Common myeloid progenitor, CD34-positive (primary cell): ENCODE results near the gene NOL4L.

Experiments
- CTCF ChIA-PET: fragments of 350-600 bp; sonication (Branson Sonifier 250); formaldehyde crosslinking; loops from one replicate; lab custom pipeline; 2021; ENCODE audit warnings: antibody characterized with exemption; lab: Charles Lee
- POLR2A ChIA-PET: fragments of 350-600 bp; sonication (Branson Sonifier 250); formaldehyde crosslinking; loops from one replicate; lab custom pipeline; 2021; ENCODE audit warnings: antibody characterized with exemption; lab: Charles Lee
- DNase-seq, 3 donors: peaks; one replicate each; pipeline versions ENCODE4 v3.0.0 to v3.0.0-alpha.2; 2013
- H3K27ac ChIP-seq, 2 experiments: 1 replicate in 1 of 2; 2 replicates in 1 of 2; pipeline ENCODE4 v1.7.0; 2013; ENCODE audit warnings: inconsistent platforms in 2 of 2, low read length in 2 of 2, mild to moderate bottlenecking in 2 of 2, low read depth in 1 of 2, moderate library complexity in 1 of 2; ENCODE audit not compliant: severe bottlenecking in 2 of 2, insufficient read depth in 1 of 2, poor library complexity in 1 of 2
- H3K27me3 ChIP-seq, 5 experiments: replicated peaks in 2 of 5; 1 replicate in 3 of 5; 2 replicates in 2 of 5; pipeline versions ENCODE4 v1.6.1 to v1.7.0; 2013; ENCODE audit warnings: low read length in 4 of 5, mild to moderate bottlenecking in 2 of 5, moderate library complexity in 2 of 5, inconsistent platforms in 1 of 5; ENCODE audit not compliant: insufficient read depth in 5 of 5, control insufficient read depth in 4 of 5
- H3K36me3 ChIP-seq, 4 experiments: 1 replicate in 2 of 4; 2 replicates in 2 of 4; pipeline versions ENCODE4 v1.6.1 to v1.7.0; 2013; ENCODE audit warnings: low read length in 3 of 4, control low read depth in 1 of 4, mild to moderate bottlenecking in 1 of 4; ENCODE audit not compliant: control insufficient read depth in 4 of 4, insufficient read depth in 4 of 4
- H3K4me1 ChIP-seq, 4 experiments: 1 replicate in 3 of 4; 2 replicates in 1 of 4; pipeline versions ENCODE4 v1.6.1 to v1.7.1; 2013; ENCODE audit warnings: low read length in 3 of 4, mild to moderate bottlenecking in 3 of 4, control low read depth in 1 of 4, inconsistent platforms in 1 of 4, moderate library complexity in 1 of 4; ENCODE audit not compliant: control insufficient read depth in 4 of 4, insufficient read depth in 4 of 4; ENCODE audit errors: control extremely low read depth in 1 of 4
- H3K4me3 ChIP-seq, 7 experiments: 1 replicate in 4 of 7; 2 replicates in 3 of 7; pipeline versions ENCODE4 v1.5.1 to v1.7.0; 2013; ENCODE audit warnings: mild to moderate bottlenecking in 7 of 7, low read length in 6 of 7, moderate library complexity in 6 of 7, inconsistent platforms in 2 of 7, low read depth in 2 of 7, control low read depth in 1 of 7; ENCODE audit not compliant: insufficient read depth in 4 of 7, control insufficient read depth in 1 of 7; ENCODE audit errors: extremely low read depth in 1 of 7
- H3K9me3 ChIP-seq, 5 experiments: 1 replicate in 4 of 5; 2 replicates in 1 of 5; pipeline versions ENCODE4 v1.6.1 to v1.7.1; 2013; ENCODE audit warnings: low read length in 4 of 5, mild to moderate bottlenecking in 2 of 5, inconsistent platforms in 1 of 5, low read depth in 1 of 5, moderate library complexity in 1 of 5; ENCODE audit not compliant: control insufficient read depth in 4 of 5, insufficient read depth in 2 of 5; ENCODE audit errors: control extremely low read depth in 1 of 5
- WGBS: methylation state at CpG from one replicate; pipeline ENCODE4 v1.1.5; 2013; ENCODE audit not compliant: insufficient coverage; 5-methylcytosine and 5-hydroxymethylcytosine counted together

The NOL4L gene

GRCh38 chr20:32569380-32570305 is 15.5 kb downstream of the NOL4L start:
- H3K27ac ChIP-seq = no peak overlapping the region
- peaks cover 0 to 94% (median 58%) of the 10 kb centered on the region in 4 experiments for H3K4me1 ChIP-seq
- ChIA-PET CTCF (interaction anchor here (0.9 to 2.2 kb wide), 6 partner anchors 11 to 46 kb away, joined by 3 to 17 read pairs (median 3); no protein-coding TSS in a partner anchor), POLR2A (no interaction called here)
- peaks cover 0 to 2% (median 0%) of the 10 kb centered on the region in 4 experiments for H3K36me3 ChIP-seq
- WGBS = 90% methylated on average over 8 of the region's 9 CpGs
- H3K9me3 ChIP-seq = no peaks in the 10 kb centered on the region
- H3K4me3 ChIP-seq = no peak overlapping the region
- no peak for DNase-seq
- H3K27me3 ChIP-seq = no peaks in the 10 kb centered on the region

GRCh38 chr20:32569018-32569379 is 16.1 kb downstream of the NOL4L start:
- POLR2A ChIA-PET = no interaction called here
- DNase-seq = no peak
- CTCF ChIA-PET = interaction anchor here (0.9 to 2.2 kb wide), 5 partner anchors 11 to 45 kb away, joined by 3 to 17 read pairs (median 3); no protein-coding TSS in a partner anchor
- H3K9me3 ChIP-seq = no peaks in the 10 kb centered on the region
- 95% methylated on average over 3 of the region's 3 CpGs for WGBS
- no peak overlapping the region for H3K27ac ChIP-seq
- no peaks in the 10 kb centered on the region for H3K27me3 ChIP-seq
- H3K4me1 ChIP-seq = peaks cover 0 to 93% (median 55%) of the 10 kb centered on the region in 4 experiments
- H3K4me3 ChIP-seq = no peak overlapping the region
- peaks cover 0 to 3% (median 1%) of the 10 kb centered on the region in 4 experiments for H3K36me3 ChIP-seq

GRCh38 chr20:32567384-32568178 is 17.6 kb downstream of the NOL4L start:
- H3K4me1 ChIP-seq = peaks cover 0 to 83% (median 48%) of the 10 kb centered on the region in 4 experiments
- no peak overlapping the region for H3K4me3 ChIP-seq
- no peak for DNase-seq
- ChIA-PET POLR2A (no interaction called here), CTCF (interaction anchor here (1.2 to 5.1 kb wide), 5 partner anchors 10 to 85 kb away, joined by 3 to 19 read pairs (median 6); no protein-coding TSS in a partner anchor)
- no peak overlapping the region for H3K27ac ChIP-seq
- 89% methylated on average over 6 of the region's 6 CpGs for WGBS
- no peaks in the 10 kb centered on the region for H3K9me3 ChIP-seq
- no peaks in the 10 kb centered on the region for H3K27me3 ChIP-seq
- peaks cover 0 to 6% (median 1%) of the 10 kb centered on the region in 4 experiments for H3K36me3 ChIP-seq

GRCh38 chr20:32566379-32567374 is 18.5 kb downstream of the NOL4L start:
- Histone ChIP-seq H3K27ac (no peak overlapping the region), H3K36me3 (peaks cover 0 to 6% (median 1%) of the 10 kb centered on the region in 4 experiments), H3K9me3 (no peaks in the 10 kb centered on the region), H3K27me3 (no peaks in the 10 kb centered on the region), H3K4me1 (peaks cover 0 to 83% (median 50%) of the 10 kb centered on the region in 4 experiments), H3K4me3 (peak overlapping the region in 1 of 7 experiments; percentile 1)
- no peak for DNase-seq
- ChIA-PET POLR2A (interaction anchor here (0.6 kb wide), 2 partner anchors 87 to 470 kb away, joined by 3 read pairs; no protein-coding TSS in a partner anchor), CTCF (interaction anchor here (0.7 to 5.1 kb wide), 9 partner anchors 8 to 86 kb away, joined by 3 to 19 read pairs (median 6); no protein-coding TSS in a partner anchor)
- WGBS = 95% methylated on average over 10 of the region's 12 CpGs

GRCh38 chr20:32565735-32566032 is 19.4 kb downstream of the NOL4L start:
- WGBS = 100% methylated on average over 1 of the region's 5 CpGs
- peaks cover 0 to 81% (median 52%) of the 10 kb centered on the region in 4 experiments for H3K4me1 ChIP-seq
- no peak overlapping the region for H3K27ac ChIP-seq
- H3K36me3 ChIP-seq = peaks cover 0 to 6% (median 1%) of the 10 kb centered on the region in 4 experiments
- H3K27me3 ChIP-seq = no peaks in the 10 kb centered on the region
- DNase-seq = no peak
- H3K4me3 ChIP-seq = no peak overlapping the region
- H3K9me3 ChIP-seq = no peaks in the 10 kb centered on the region
- ChIA-PET CTCF (interaction anchor here (1.1 to 5.1 kb wide), 7 partner anchors 9 to 87 kb away, joined by 3 to 19 read pairs (median 6); no protein-coding TSS in a partner anchor), POLR2A (interaction anchor here (0.9 to 1.2 kb wide), 3 partner anchors 23 to 57 kb away, joined by 3 to 4 read pairs (median 4); no protein-coding TSS in a partner anchor)
